GM21529 (cell line): ENCODE measurements around the gene FRAS1.
"Not testable (repeated sequence)": the region's sequence is repeated elsewhere in the genome, so short reads cannot be mapped to it uniquely, and the experiment has no call there.

ENCODE experiments used
- ATAC-seq: cut with Tn5 transposase; IDR thresholded peaks from one replicate; pipeline ENCODE4 v1.9.1; 2021; ENCODE audit not compliant: unreplicated experiment

Gene FRAS1

GRCh38 chr4:78058591-78059523 is 1.7 kb downstream of the FRAS1 start:
- no peak for ATAC-seq

- ATAC-seq = no peak
Measured at GRCh38 chr4:78059524-78059889, 2.4 kb downstream of the FRAS1 start.

- no peak for ATAC-seq
Measured at GRCh38 chr4:78059938-78060337, 2.8 kb downstream of the FRAS1 start.

GRCh38 chr4:78061939-78062570 is 4.9 kb downstream of the FRAS1 start:
- ATAC-seq = no peak

GRCh38 chr4:78065508-78066192 is 8.5 kb downstream of the FRAS1 start:
- no peak for ATAC-seq

GRCh38 chr4:78068481-78068880 is 11.4 kb downstream of the FRAS1 start:
- ATAC-seq = no peak

GRCh38 chr4:78069319-78069718 is 12.2 kb downstream of the FRAS1 start:
- no peak for ATAC-seq

GRCh38 chr4:78069859-78070258 is 12.7 kb downstream of the FRAS1 start:
- ATAC-seq = no peak

- no peak for ATAC-seq
Measured at GRCh38 chr4:78070731-78071282, 13.7 kb downstream of the FRAS1 start.

GRCh38 chr4:78074759-78075158 is 17.6 kb downstream of the FRAS1 start:
- ATAC-seq = no peak

GRCh38 chr4:78075986-78076385 is 18.9 kb downstream of the FRAS1 start:
- ATAC-seq = no peak

GRCh38 chr4:78078101-78078500 is 21.0 kb downstream of the FRAS1 start:
- no peak for ATAC-seq

- no peak for ATAC-seq
Measured at GRCh38 chr4:78079726-78080430, 22.8 kb downstream of the FRAS1 start.

GRCh38 chr4:78081541-78081940 is 24.4 kb downstream of the FRAS1 start:
- ATAC-seq = no peak

GRCh38 chr4:78083035-78083434 is 25.9 kb downstream of the FRAS1 start:
- no peak for ATAC-seq

GRCh38 chr4:78091534-78091933 is 34.4 kb downstream of the FRAS1 start:
- ATAC-seq = no peak

GRCh38 chr4:78092350-78092749 is 35.2 kb downstream of the FRAS1 start:
- ATAC-seq = not testable (repeated sequence)

- ATAC-seq = no peak
Measured at GRCh38 chr4:78092850-78093249, 35.7 kb downstream of the FRAS1 start.

- ATAC-seq = no peak
Measured at GRCh38 chr4:78095081-78095480, 38.0 kb downstream of the FRAS1 start.

- ATAC-seq = no peak
Measured at GRCh38 chr4:78099058-78099457, 41.9 kb downstream of the FRAS1 start.

- no peak for ATAC-seq
Measured at GRCh38 chr4:78100060-78100459, 42.9 kb downstream of the FRAS1 start.
